ENCODE data around the gene DPH5.

- TF ChIP-seq CTCF (IDR thresholded peaks at IDR 0.05) = no peak
- TF ChIP-seq ZFX (IDR thresholded peaks at IDR 0.05; ENCODE audit: borderline replicate concordance) = no peak
These were observed 36.1 kb downstream of the DPH5 start for GRCh38 chr1:100989306-100990077.
